ENCODE data around the gene CPLANE2. TPM values are rescaled to one million over a fixed set of nuclear protein-coding genes. Genes with fewer than 3 reads are reported as not detected.

Gene CPLANE2
- total RNA-seq, 1 experiment from 2014 or later, result 5.0 TPM

DNA sequence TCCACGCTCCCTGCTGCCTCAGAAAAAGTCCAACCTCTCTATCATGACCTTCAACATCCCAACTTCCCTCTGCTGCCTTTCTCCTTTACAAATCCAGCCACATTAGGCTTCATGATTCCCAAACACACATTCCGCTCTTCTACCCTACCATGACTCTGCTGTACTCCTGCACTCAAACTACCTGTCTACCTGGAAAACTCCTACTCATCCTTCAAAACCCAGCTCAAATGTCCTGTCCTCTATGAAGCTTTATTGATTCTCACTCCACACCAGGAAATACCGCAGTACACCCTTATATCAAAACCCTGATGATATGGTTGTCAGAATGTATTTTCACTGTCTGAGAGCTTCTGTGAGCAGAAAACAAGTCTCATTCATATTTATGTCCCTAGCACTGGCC, 33.4 kb downstream of the CPLANE2 start:
- peaks cover 11% of the 10 kb centered on the region for H3K4me1 Mint-ChIP-seq
- CTCF ChIA-PET, result interaction anchor here (1.5 to 2.5 kb wide), 3 partner anchors 13 to 121 kb away, joined by 3 to 18 read pairs (median 5); no protein-coding TSS in a partner anchor
- H3K36me3 Mint-ChIP-seq, result peaks cover 26% of the 10 kb centered on the region
- H3K4me3 Mint-ChIP-seq, result no peak overlapping the region
- H3K9me3 Mint-ChIP-seq, result no peaks in the 10 kb centered on the region
- no peaks in the 10 kb centered on the region for H3K27me3 Mint-ChIP-seq (ENCODE audit: low read depth)
- POLR2A ChIA-PET, result no interaction called here
- no peak for DNase-seq (ENCODE audit: low spot score)
- ATAC-seq, result no peak
- no peak overlapping the region; the same call in 1 of the 2 replicates for H3K27ac Mint-ChIP-seq
- TF ChIP-seq, protein P1, sequence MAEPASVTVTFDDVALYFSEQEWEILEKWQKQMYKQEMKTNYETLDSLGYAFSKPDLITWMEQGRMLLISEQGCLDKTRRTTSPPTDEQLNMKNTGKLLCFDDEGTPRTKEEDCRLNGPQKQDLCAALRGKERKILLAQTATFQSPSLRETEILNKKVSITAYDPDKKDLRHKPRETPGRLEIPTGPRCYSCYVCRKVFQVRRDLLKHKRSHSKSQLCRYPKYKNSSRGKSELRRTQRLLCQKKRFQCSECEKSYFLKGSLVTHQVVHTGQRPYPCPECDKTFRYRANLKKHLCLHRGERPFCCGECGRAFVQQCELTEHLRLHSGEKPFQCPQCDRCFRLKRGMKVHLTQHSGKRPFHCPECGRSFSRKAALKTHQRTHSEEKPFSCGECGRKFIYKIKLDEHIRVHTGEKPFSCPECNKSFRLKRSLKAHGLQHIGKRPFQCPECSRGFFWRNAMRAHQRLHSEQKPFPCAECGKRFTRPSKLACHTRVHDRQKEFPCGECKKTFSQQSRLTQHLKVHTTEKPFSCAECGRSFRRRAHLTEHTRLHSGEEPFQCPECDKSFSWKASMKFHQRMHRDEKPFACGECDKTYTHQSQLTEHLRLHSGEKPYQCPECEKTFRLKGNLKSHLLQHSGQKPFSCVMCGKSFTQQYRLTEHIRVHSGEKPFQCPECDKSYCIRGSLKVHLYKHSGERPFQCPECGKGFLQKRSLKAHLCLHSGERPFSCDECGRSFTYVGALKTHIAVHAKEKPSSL (CRISPR knock-in tag; conservative IDR thresholded peaks at IDR 0.05), result no peak
- TF ChIP-seq, protein P2, sequence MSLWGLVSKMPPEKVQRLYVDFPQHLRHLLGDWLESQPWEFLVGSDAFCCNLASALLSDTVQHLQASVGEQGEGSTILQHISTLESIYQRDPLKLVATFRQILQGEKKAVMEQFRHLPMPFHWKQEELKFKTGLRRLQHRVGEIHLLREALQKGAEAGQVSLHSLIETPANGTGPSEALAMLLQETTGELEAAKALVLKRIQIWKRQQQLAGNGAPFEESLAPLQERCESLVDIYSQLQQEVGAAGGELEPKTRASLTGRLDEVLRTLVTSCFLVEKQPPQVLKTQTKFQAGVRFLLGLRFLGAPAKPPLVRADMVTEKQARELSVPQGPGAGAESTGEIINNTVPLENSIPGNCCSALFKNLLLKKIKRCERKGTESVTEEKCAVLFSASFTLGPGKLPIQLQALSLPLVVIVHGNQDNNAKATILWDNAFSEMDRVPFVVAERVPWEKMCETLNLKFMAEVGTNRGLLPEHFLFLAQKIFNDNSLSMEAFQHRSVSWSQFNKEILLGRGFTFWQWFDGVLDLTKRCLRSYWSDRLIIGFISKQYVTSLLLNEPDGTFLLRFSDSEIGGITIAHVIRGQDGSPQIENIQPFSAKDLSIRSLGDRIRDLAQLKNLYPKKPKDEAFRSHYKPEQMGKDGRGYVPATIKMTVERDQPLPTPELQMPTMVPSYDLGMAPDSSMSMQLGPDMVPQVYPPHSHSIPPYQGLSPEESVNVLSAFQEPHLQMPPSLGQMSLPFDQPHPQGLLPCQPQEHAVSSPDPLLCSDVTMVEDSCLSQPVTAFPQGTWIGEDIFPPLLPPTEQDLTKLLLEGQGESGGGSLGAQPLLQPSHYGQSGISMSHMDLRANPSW (CRISPR knock-in tag; conservative IDR thresholded peaks at IDR 0.05; ENCODE audit: low read depth), result no peak
- TF ChIP-seq ZNF121 (CRISPR knock-in tag; IDR thresholded peaks at IDR 0.05) (no peak), ZNF396 (CRISPR knock-in tag; IDR thresholded peaks at IDR 0.05; ENCODE audit: borderline replicate concordance) (no peak), HMGA2 (CRISPR knock-in tag; IDR thresholded peaks at IDR 0.05) (no peak), CTCF (IDR thresholded peaks at IDR 0.05) (no peak), E2F1 (CRISPR knock-in tag; IDR thresholded peaks at IDR 0.05) (no peak), ZNF263 (CRISPR knock-in tag; IDR thresholded peaks at IDR 0.05; ENCODE audit: low read depth) (no peak)

- Mint-ChIP-seq H3K36me3 (peaks cover 27% of the 10 kb centered on the region), H3K27me3 (ENCODE audit: low read depth) (no peaks in the 10 kb centered on the region), H3K4me1 (peaks cover 6% of the 10 kb centered on the region; the same call in 1 of the 2 replicates), H3K9me3 (no peaks in the 10 kb centered on the region), H3K27ac (no peak overlapping the region), H3K4me3 (no peak overlapping the region)
- no peak for DNase-seq (ENCODE audit: low spot score)
- no peak for ATAC-seq
- ChIA-PET POLR2A (no interaction called here), CTCF (interaction anchor here (1.0 to 1.5 kb wide), 2 partner anchors 14 to 121 kb away, joined by 3 read pairs; no protein-coding TSS in a partner anchor)
- no peak for TF ChIP-seq NR3C1 (CRISPR knock-in tag; conservative IDR thresholded peaks at IDR 0.05; ENCODE audit: low read depth)
- no peak for TF ChIP-seq ATF2 (CRISPR knock-in tag; IDR thresholded peaks at IDR 0.05; ENCODE audit: borderline replicate concordance, low read depth)
- TF ChIP-seq, protein P2 (CRISPR knock-in tag; conservative IDR thresholded peaks at IDR 0.05; ENCODE audit: low read depth), result no peak
- no peak for TF ChIP-seq FOXP4 (CRISPR knock-in tag; IDR thresholded peaks at IDR 0.05)
- TF ChIP-seq JUN (CRISPR knock-in tag; IDR thresholded peaks at IDR 0.05), result no peak
- no peak for TF ChIP-seq RELA (CRISPR knock-in tag; IDR thresholded peaks at IDR 0.05; ENCODE audit: borderline replicate concordance)
- TF ChIP-seq NFE2L1 (CRISPR knock-in tag; IDR thresholded peaks at IDR 0.05), result no peak
- no peak for TF ChIP-seq GABPB1 (CRISPR knock-in tag; IDR thresholded peaks at IDR 0.05)
- TF ChIP-seq CREM (CRISPR knock-in tag; IDR thresholded peaks at IDR 0.05), result no peak
- no peak for TF ChIP-seq TEAD1 (CRISPR knock-in tag; IDR thresholded peaks at IDR 0.05)
Measured at GRCh38 chr1:16202281-16203210, 34.4 kb downstream of the CPLANE2 start.

Measured in WTC11 (cell line).